Fibroblast of the aortic adventitia (primary cell): ENCODE data around the gene IL19. TPM values are rescaled to one million over a fixed set of nuclear protein-coding genes. Genes with fewer than 3 reads are reported as not detected.

Source experiments
- DNase-seq: peaks from one replicate; pipeline ENCODE4 v3.0.0-alpha.2; 2010; ENCODE audit warnings: low read depth
- H3K4me3 ChIP-seq: 2 replicates; pipeline ENCODE4 v1.5.1; 2011; ENCODE audit warnings: low read depth, mild to moderate bottlenecking, control low read depth, low read length, moderate library complexity
- total RNA-seq: library from RNA; depleted of rRNA; stranded (reverse); fragments of >200 nt; gene quantifications from 2 replicates; pipeline ENCODE4 v1.2.3, GENCODE V29; 2012; ENCODE audit warnings: low replicate concordance
- TF ChIP-seq, protein P1 (sequence below): IDR thresholded peaks from 2 replicates; pipeline ENCODE4 v1.5.1; 2011; ENCODE audit warnings: mild to moderate bottlenecking, low read length, control low read depth, inconsistent platforms; ENCODE audit not compliant: insufficient read depth

Gene IL19
- total RNA-seq, 1 donor = not detected

DNA sequence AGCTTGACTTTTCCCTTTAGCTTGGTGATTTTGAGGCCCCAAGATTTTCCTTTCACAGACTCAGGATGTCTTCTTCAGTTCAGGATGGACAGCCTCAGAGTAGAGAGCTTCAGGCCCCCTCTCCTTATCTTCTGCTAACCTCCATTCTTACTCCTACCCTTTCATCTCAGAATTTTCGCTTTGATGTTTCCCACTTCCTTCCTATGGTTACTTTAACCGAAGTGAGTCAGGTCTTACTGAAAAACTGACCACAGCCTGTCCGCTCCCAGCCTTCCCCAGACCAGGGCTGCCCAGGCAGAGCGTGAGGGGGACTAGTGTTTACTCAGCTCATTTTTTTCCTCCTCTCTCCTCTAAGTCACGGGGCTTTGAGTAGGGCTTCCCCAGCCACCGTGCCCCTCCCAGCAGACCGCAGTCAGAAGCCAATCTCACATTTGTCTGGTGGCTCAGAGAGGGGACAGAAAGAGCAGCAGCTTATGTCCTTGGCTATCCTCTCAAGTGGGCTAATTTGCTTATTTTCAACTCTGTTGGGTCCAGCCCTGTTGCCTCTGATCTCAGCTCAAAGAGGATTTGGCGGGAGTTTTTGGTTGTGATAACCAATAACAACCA, 4.2 kb upstream of the IL19 start:
- no peak overlapping the region for H3K4me3 ChIP-seq
- TF ChIP-seq, protein P1, sequence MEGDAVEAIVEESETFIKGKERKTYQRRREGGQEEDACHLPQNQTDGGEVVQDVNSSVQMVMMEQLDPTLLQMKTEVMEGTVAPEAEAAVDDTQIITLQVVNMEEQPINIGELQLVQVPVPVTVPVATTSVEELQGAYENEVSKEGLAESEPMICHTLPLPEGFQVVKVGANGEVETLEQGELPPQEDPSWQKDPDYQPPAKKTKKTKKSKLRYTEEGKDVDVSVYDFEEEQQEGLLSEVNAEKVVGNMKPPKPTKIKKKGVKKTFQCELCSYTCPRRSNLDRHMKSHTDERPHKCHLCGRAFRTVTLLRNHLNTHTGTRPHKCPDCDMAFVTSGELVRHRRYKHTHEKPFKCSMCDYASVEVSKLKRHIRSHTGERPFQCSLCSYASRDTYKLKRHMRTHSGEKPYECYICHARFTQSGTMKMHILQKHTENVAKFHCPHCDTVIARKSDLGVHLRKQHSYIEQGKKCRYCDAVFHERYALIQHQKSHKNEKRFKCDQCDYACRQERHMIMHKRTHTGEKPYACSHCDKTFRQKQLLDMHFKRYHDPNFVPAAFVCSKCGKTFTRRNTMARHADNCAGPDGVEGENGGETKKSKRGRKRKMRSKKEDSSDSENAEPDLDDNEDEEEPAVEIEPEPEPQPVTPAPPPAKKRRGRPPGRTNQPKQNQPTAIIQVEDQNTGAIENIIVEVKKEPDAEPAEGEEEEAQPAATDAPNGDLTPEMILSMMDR = no peak
- DNase-seq = peak; percentile 72

DNA sequence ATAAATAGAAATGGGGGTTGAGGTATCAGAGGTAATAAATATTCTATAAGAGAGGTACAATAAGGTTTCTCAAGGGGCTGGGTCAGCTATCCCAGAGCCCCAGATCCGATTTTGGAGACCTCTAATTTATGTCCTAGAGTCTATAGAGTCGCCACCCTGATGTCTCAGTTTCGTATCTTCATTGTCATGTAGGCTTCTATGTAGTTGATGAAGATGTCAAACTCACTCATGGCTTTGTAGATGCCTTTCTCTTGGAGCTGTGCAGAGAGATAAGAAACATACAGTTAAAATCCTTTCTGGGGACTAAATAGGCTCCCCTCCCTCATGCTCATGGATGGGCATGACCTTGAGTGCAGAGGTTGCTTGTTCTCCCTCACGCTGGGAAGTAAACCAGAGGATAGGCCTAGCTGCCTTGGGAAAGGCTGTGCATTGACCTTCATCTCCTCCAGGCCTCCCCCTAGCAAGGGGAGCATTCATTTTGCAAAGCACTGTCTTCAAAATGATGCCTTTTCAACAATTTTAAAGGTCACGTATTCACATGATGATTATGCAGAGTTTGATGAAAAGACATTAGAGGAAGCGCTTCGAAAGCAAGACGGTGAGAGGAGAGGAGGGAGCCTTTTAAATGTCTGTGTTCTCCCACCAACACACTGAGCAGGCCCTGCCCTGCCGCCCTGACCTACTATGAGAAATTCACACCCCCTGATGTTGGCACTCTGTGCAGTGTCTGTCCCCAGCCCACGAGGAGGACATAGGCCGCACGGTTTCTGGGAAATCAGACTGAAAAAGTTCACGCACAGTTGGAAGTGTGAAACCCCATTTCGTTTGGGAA, 1.9 kb upstream of the IL19 start:
- TF ChIP-seq, protein P1 = no peak
- no peak for DNase-seq
- no peak overlapping the region for H3K4me3 ChIP-seq

DNA sequence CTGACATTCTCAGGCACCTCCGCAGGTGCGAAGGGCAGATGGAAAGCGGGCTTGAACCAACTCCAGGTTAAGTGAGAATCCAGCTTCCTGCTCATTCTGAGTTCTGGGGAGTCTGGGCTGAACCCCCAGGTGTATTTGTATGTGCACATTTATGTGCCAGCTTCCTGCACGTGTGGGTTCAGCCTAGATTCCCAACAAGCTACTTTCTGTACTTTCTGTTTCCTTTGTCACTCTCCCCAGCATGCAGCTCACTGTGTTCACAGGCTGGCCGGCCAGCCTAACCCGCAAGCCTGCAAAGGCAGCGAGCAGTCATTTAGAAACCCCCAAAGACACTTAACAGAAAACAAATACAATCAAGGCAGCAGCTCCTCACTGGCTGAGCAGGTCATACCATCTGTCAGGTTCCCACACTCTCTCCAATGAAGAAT, 1.3 kb upstream of the IL19 start:
- TF ChIP-seq, protein P1 = no peak
- DNase-seq = no peak
- H3K4me3 ChIP-seq = no peak overlapping the region

DNA sequence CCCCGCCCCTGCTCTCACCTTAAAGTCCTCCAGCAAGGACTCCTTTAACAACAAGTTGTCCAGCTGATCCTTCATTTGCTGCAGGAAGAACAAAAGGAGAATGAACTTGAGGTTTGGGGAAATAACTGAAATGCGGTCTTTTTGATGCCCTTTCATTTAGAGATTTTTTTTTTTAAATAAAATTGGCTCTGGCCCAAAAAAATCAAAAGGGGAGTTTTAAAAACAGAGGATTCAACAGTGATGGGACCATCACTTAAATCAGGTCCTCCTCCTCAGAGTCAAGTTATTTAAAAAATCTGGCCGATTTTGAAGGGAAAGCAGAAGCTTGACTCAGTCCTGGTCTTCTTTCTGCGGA, 742 bp downstream of the IL19 start:
- TF ChIP-seq, protein P1 = no peak
- no peak for DNase-seq
- H3K4me3 ChIP-seq = no peak overlapping the region

DNA sequence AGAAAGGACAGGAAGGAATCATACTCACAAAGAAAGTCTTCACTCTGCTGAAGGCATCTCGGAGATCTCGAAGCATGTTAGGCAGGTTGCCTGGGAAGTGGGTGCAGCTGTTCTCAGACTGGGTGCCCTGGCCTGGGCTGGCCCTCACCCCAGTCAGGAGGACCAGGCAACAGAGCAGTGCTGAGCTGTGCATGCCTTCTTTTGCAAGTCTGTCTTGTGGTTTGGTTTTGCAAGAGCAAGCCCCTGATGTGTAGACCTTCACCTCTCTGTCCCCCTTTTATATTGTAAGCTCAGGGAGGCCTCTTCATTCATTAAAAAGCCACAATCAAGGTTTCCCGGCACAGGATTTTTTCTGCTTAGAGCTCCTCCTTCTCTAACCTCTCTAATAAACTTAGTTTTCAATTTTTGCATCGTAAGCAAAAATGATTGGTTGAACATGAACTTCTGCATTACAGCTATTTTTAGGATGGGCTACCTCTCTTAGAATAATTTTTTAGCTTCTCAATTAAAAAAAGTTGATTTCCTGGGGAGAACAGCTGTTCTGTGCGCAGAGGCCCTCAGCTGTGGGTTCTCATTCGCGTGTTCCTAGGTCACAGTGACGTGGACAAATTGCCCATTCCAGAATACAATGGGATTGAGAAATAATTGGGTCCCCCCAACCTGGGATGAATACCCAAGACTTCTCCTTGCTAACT, 1.8 kb downstream of the IL19 start, which contains the start of gene IL10:
Gene IL10, minus strand, starts transcription at position 252 of the 695 bp plus-strand sequence. Its CDS starts 59 bp downstream, at position 193.
- no peak for DNase-seq
- H3K4me3 ChIP-seq = no peak within 1 kb of the TSS
- TF ChIP-seq, protein P1 = no peak

DNA sequence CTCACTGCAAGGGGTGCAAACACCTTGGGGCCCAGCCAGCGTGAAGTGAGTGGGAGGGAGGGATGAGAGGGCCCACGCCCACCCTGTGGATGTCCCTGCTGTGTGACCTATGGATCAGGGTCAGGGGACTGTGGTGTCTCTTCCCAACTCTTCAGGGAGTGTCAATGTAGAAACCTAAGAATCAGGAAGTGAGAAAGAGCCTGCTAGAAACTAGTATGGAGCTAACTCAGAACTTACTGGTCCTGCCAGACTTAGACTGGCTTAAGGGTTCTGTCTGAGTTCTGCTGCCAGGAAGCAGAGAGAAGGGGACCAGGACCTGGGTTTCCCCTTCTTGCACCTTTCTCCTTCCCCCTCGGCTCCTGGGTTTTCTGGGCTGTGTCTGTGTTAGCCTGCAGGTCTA, 3.5 kb downstream of the IL19 start:
- DNase-seq = no peak
- H3K4me3 ChIP-seq = no peak overlapping the region
- TF ChIP-seq, protein P1 = no peak
